K562 (cell line): ENCODE data around the gene LAMA2. TPM values are rescaled to one million over a fixed set of nuclear protein-coding genes. Genes with fewer than 3 reads are reported as not detected.

ENCODE experiments used
- ATAC-seq: fragments of 200-7000 bp; cut with Tn5 transposase; 3 replicates; pipeline ENCODE4 v1.9.1; 2020; ENCODE audit warnings: moderate library complexity
- BruUV-seq: library from RNA; stranded (reverse); fragments of 400-500 nt; replicated peaks from 2 replicates; lab custom pipeline; 2021; lab: Mats Ljungman, UMichigan
- CTCF ChIA-PET: fragments of 300-600 bp; formaldehyde crosslinking; extraction: SDS; loops from one replicate; lab custom pipeline; 2021; ENCODE audit warnings: low intra/inter-chr PET ratio; lab: Yijun Ruan, JAX
- POLR2A ChIA-PET: fragments of 300-600, 350-650 bp; sonication (Branson Sonifier 250); formaldehyde crosslinking; extraction: SDS; loops from one replicate; lab custom pipeline; 2021; ENCODE audit warnings: antibody characterized with exemption, inconsistent platforms; lab: Yijun Ruan, JAX
- DNase-seq, 4 experiments: peaks; one replicate each; pipeline versions ENCODE4 v3.0.0 to v3.0.0-alpha.2; 2011 to 2018; ENCODE audit warnings: low spot score in 3 of 4, mixed read lengths in 3 of 4; ENCODE audit errors: extremely low read depth in 1 of 4
- FAIRE-seq: peaks from 2 replicates; lab custom pipeline; 2011; peaks lifted over from hg19 to GRCh38; lab: Jason Lieb, UNC
- H2AFZ ChIP-seq: 2 replicates; pipeline ENCODE4 v1.6.0; 2011; ENCODE audit warnings: low read depth, low read length, control low read depth, inconsistent platforms
- H3K27ac ChIP-seq: fragments of 200-600 bp; 3 replicates; pipeline ENCODE4 v1.8.0; 2011; ENCODE audit warnings: low read depth, mild to moderate bottlenecking, control low read depth, inconsistent platforms, low read length, moderate library complexity, mixed read lengths; ENCODE audit errors: extremely low read depth
- H3K27me3 ChIP-seq, 2 experiments: fragments of 300-600 bp in 1 of 2; 2 replicates in 1 of 2; 3 replicates in 1 of 2; pipeline versions ENCODE4 v1.6.0 to v1.8.0; 2011; ENCODE audit warnings: inconsistent platforms in 2 of 2, low read length in 2 of 2, mild to moderate bottlenecking in 1 of 2, mixed read lengths in 1 of 2, moderate library complexity in 1 of 2; ENCODE audit not compliant: control insufficient read depth in 2 of 2, insufficient read depth in 2 of 2
- H3K36me3 ChIP-seq: fragments of 300-600 bp; 3 replicates; pipeline ENCODE4 v1.8.0; 2011; ENCODE audit warnings: mild to moderate bottlenecking, low read length, inconsistent platforms; ENCODE audit not compliant: control insufficient read depth, insufficient read depth
- H3K4me1 ChIP-seq, 2 experiments: fragments of 200-600 bp in 1 of 2; replicated peaks in 1 of 2; 2 replicates in 1 of 2; 3 replicates in 1 of 2; pipeline versions ENCODE4 v1.5.1 to v1.8.0; 2011; ENCODE audit warnings: inconsistent platforms in 2 of 2, low read length in 2 of 2, mild to moderate bottlenecking in 1 of 2, mixed read lengths in 1 of 2, moderate library complexity in 1 of 2; ENCODE audit not compliant: control insufficient read depth in 2 of 2, insufficient read depth in 2 of 2
- H3K4me2 ChIP-seq: 2 replicates; pipeline ENCODE4 v1.6.1; 2011; ENCODE audit warnings: low read length, control low read depth, inconsistent platforms, mixed read lengths; ENCODE audit not compliant: insufficient read depth
- H3K4me3 ChIP-seq: fragments of 200-600 bp; sonication (generic), shearing (Covaris generic); 2 replicates; pipeline ENCODE4 v1.5.1; 2016; ENCODE audit warnings: control low read depth, inconsistent platforms
- H3K79me2 ChIP-seq: fragments of 200-600 bp; 3 replicates; pipeline ENCODE4 v1.8.0; 2011; ENCODE audit warnings: low read length, inconsistent platforms; ENCODE audit not compliant: control insufficient read depth, insufficient read depth
- H3K9ac ChIP-seq, 2 experiments: 2 replicates each; pipeline versions ENCODE4 v1.6.0 to v1.6.1; 2011; ENCODE audit warnings: low read depth in 2 of 2, low read length in 2 of 2, control low read depth in 1 of 2, inconsistent platforms in 1 of 2, mild to moderate bottlenecking in 1 of 2, mixed read lengths in 1 of 2; ENCODE audit not compliant: insufficient read depth in 1 of 2
- H3K9me1 ChIP-seq: one replicate; pipeline ENCODE4 v1.6.0; 2011; ENCODE audit warnings: inconsistent platforms, mild to moderate bottlenecking, low read length, moderate library complexity; ENCODE audit not compliant: control insufficient read depth, insufficient read depth
- H3K9me3 ChIP-seq: replicated peaks from 2 replicates; pipeline ENCODE4 v1.5.1; 2011; ENCODE audit warnings: low read depth, low read length, inconsistent platforms; ENCODE audit not compliant: control insufficient read depth, insufficient read depth
- H4K20me1 ChIP-seq: replicated peaks from 2 replicates; pipeline ENCODE4 v1.6.1; 2011; ENCODE audit warnings: low read length, inconsistent platforms, mixed read lengths; ENCODE audit not compliant: control insufficient read depth, insufficient read depth
- CAMTA2 ChIP-seq: fragments of 250-450 bp; sonication (Bioruptor Pico); conservative IDR thresholded peaks from 2 replicates; pipeline ENCODE4 v1.5.1; 2022
- CEBPG ChIP-seq, 3 experiments: fragments of 200-800 bp in 1 of 3; sonication (Bioruptor generic) in 1 of 3; sonication (generic) in 1 of 3; formaldehyde crosslinking in 1 of 3; IDR thresholded peaks in 2 of 3; conservative IDR thresholded peaks in 1 of 3; 2 replicates each; pipeline versions ENCODE4 v1.6.1 to v1.8.0; 2016 to 2022; ENCODE audit warnings: missing compliant biosample characterization in 2 of 3, missing genetic modification characterization in 2 of 3, mild to moderate bottlenecking in 1 of 3, missing genetic modification reagents in 1 of 3
- CTCFL ChIP-seq: IDR thresholded peaks from 2 replicates; pipeline ENCODE4 v1.6.1; 2011; ENCODE audit warnings: borderline replicate concordance, low read depth, mild to moderate bottlenecking, moderate library complexity, low read length; ENCODE audit not compliant: insufficient read depth, poor library complexity, severe bottlenecking
- EZH2 ChIP-seq: IDR thresholded peaks from 2 replicates; pipeline ENCODE4 v1.6.1; 2012; ENCODE audit warnings: low read depth, mild to moderate bottlenecking, inconsistent platforms, low read length, borderline replicate concordance
- FOXP4 ChIP-seq: sonication (generic); formaldehyde crosslinking; IDR thresholded peaks from 2 replicates; pipeline ENCODE4 v1.8.0; 2022; ENCODE audit warnings: mild to moderate bottlenecking, missing genetic modification reagents, borderline replicate concordance
- HINFP ChIP-seq: fragments of 450-650 bp; conservative IDR thresholded peaks from 2 replicates; pipeline ENCODE4 v1.6.1; 2016; ENCODE audit warnings: missing genetic modification characterization, low read depth, mild to moderate bottlenecking, control low read depth, missing compliant biosample characterization
- JUND ChIP-seq, 2 experiments: IDR thresholded peaks; 2 replicates in 1 of 2; 3 replicates in 1 of 2; pipeline ENCODE4 v1.6.1; 2011; ENCODE audit warnings: borderline replicate concordance in 2 of 2, low read depth in 2 of 2, low read length in 2 of 2, improper control_type of control experiment in 1 of 2, missing biosample characterization in 1 of 2, missing genetic modification characterization in 1 of 2, missing genetic modification reagents in 1 of 2
- L3MBTL2 ChIP-seq: fragments of 450-650 bp; IDR thresholded peaks from 2 replicates; pipeline ENCODE4 v1.6.1; 2016; ENCODE audit warnings: mild to moderate bottlenecking, moderate library complexity
- RBM15 ChIP-seq: fragments of 200-400 bp; formaldehyde crosslinking; IDR thresholded peaks from 2 replicates; pipeline ENCODE4 v1.6.1; 2018; ENCODE audit warnings: mild to moderate bottlenecking, low read length, moderate library complexity; ENCODE audit not compliant: insufficient read depth
- ZNF239 ChIP-seq: fragments of 250-450 bp; sonication (Bioruptor Pico); IDR thresholded peaks from 2 replicates; pipeline ENCODE4 v1.4.0; 2020; ENCODE audit warnings: mild to moderate bottlenecking
- ZNF274 ChIP-seq: IDR thresholded peaks from 2 replicates; pipeline ENCODE4 v1.6.1; 2011; ENCODE audit warnings: low read depth, mild to moderate bottlenecking, low read length, moderate library complexity, borderline replicate concordance
- ZNF384 ChIP-seq: IDR thresholded peaks from 2 replicates; pipeline ENCODE4 v1.6.1; 2012; ENCODE audit warnings: low read depth, low read length, improper control_type of control experiment
- ZNF707 ChIP-seq: fragments of 250-450 bp; sonication (Bioruptor Pico); conservative IDR thresholded peaks from 2 replicates; pipeline ENCODE4 v1.8.0; 2022; ENCODE audit warnings: inconsistent platforms, mild to moderate bottlenecking, moderate library complexity
- ZSCAN32 ChIP-seq: fragments of 450-650 bp; formaldehyde crosslinking; IDR thresholded peaks from 2 replicates; pipeline ENCODE4 v1.4.0; 2020; ENCODE audit warnings: mild to moderate bottlenecking, moderate library complexity
- WGBS: fragments of 100-300 bp; shearing (Covaris generic); methylation state at CpG from one replicate; pipeline ENCODE4 v1.1.6; 2016; ENCODE audit warnings: low coverage, mixed read lengths; ENCODE audit not compliant: insufficient coverage; ENCODE audit errors: missing lambda C conversion rate; 5-methylcytosine and 5-hydroxymethylcytosine counted together
- in situ Hi-C: fragments of 300-500 bp; cut with MboI; formaldehyde crosslinking; loops from 4 replicates; pipeline ENCODE4 v1.15.0; 2018; ENCODE audit warnings: inconsistent platforms, mixed read lengths
- intact Hi-C: fragments of 100-400 bp; cut with micrococcal nuclease; formaldehyde crosslinking; loops from 2 replicates; pipeline ENCODE4 v1.14.2; 2022
- polyA plus RNA-seq, 8 experiments: library from polyadenylated mRNA; depleted of rRNA in 4 of 8; stranded (reverse) in 5 of 8; unstranded in 3 of 8; fragments of >200 nt; fragmentation: Nextera tagmentation in 2 of 8; fragmentation: Illumina TruSeq in 1 of 8; extraction: Ambion mirVana in 2 of 8; extraction: Trizol in 1 of 8; gene quantifications; 2 replicates each; pipeline versions ENCODE4 v1.2.1 to v1.2.3, GENCODE V29; 2011 to 2014; ENCODE audit warnings: inconsistent platforms in 1 of 8, missing spikeins in 1 of 8
- total RNA-seq, 7 experiments: library from RNA; depleted of rRNA in 6 of 7; stranded (reverse); fragments of >200 nt in 6 of 7; fragmentation: Illumina TruSeq in 2 of 7; extraction: Trizol in 2 of 7; gene quantifications; 2 replicates each; pipeline versions ENCODE4 v1.2.1 to v1.2.3, GENCODE V29; 2011 to 2021; ENCODE audit warnings: low replicate concordance in 1 of 7

The LAMA2 gene
- total and polyA plus RNA-seq, 9 of the 15 experiments (the other 6 are each of a cell fraction or from before 2014, with no cell fraction given): 0.04 to 1.5 (median 0.36) TPM

GRCh38 chr6:129558248-129558647 is 675.3 kb downstream of the LAMA2 start:
- POLR2A ChIA-PET: no interaction called here
- no peaks in the 10 kb centered on the region; a peak in 1 of 5 replicates for H3K4me1 ChIP-seq
- H4K20me1 ChIP-seq: no peaks in the 10 kb centered on the region
- H2AFZ ChIP-seq: no peak overlapping the region
- H3K27me3 ChIP-seq: no peaks in the 10 kb centered on the region; a peak in 1 of 5 replicates
- no TSS peak for BruUV-seq
- H3K27ac ChIP-seq: no peak overlapping the region
- H3K4me3 ChIP-seq: no peak overlapping the region
- H3K79me2 ChIP-seq: no peaks in the 10 kb centered on the region
- CTCF ChIA-PET: no interaction called here
- intact Hi-C loops: no loop called here
- DNase-seq (no peak), ATAC-seq (no peak), FAIRE-seq (no peak)
- no peak overlapping the region for H3K4me2 ChIP-seq
- H3K9me3 ChIP-seq: no peaks in the 10 kb centered on the region
- H3K36me3 ChIP-seq: no peaks in the 10 kb centered on the region
- no peaks in the 10 kb centered on the region for H3K9me1 ChIP-seq
- in situ Hi-C loops: no loop called here
- H3K9ac ChIP-seq: no peak overlapping the region
- WGBS: 0% methylated on average over 1 of the region's 1 CpG
- no peak for TF ChIP-seq EZH2
- no peak for TF ChIP-seq HINFP
- TF ChIP-seq JUND (IDR thresholded peaks at IDR 0.05; ENCODE audit: borderline replicate concordance, low read depth, low read length): no peak
- no peak for TF ChIP-seq JUND (tag; IDR thresholded peaks at IDR 0.05; ENCODE audit: borderline replicate concordance, low read depth, low read length)
- no peak for TF ChIP-seq CTCFL
- no peak for TF ChIP-seq L3MBTL2
- peak; percentile 28; the same call in 1 of the 2 replicates for TF ChIP-seq CEBPG (CRISPR knock-in tag; IDR thresholded peaks at IDR 0.05)
- peak; percentile 43 to 87 for TF ChIP-seq CEBPG (tag; conservative IDR thresholded peaks at IDR 0.05 in 1 of 2, IDR thresholded peaks at IDR 0.05 in 1 of 2)
- no peak for TF ChIP-seq FOXP4
- TF ChIP-seq ZNF707 (CRISPR knock-in tag): no peak
- TF ChIP-seq ZNF384: no peak
- 0 out of 2 replicates have a peak, but pooled peaks have one; percentile 11 for TF ChIP-seq ZSCAN32
- TF ChIP-seq ZNF239 (CRISPR knock-in tag): no peak
- no peak for TF ChIP-seq RBM15
- no peak for TF ChIP-seq CAMTA2 (CRISPR knock-in tag)
- TF ChIP-seq ZNF274: no peak
